Measurements from ENCODE around the gene PTPRM.
"Not testable (repeated sequence)": the region's sequence is repeated elsewhere in the genome, so short reads cannot be mapped to it uniquely, and the experiment has no call there.

The PTPRM gene

DNA sequence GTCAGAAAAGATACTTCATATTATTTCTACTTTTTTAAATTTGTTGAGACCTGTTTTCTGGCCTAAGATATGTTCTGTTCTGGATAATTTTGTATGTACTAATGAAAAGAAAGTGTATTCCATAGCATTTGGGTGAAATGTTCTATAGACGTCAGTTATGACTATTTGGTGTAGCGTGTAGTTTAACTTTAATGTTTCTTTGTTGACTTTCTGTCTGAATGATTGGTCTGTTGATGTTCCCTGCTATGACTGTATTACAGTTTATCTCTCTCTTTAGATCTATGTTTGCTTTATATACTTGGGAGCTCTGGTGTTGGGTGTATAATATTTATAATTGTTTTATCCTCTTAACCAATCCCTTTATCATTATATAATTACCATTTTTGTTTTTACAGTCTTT, 352.4 kb downstream of the PTPRM start:
- DNase-seq, result no peak

DNA sequence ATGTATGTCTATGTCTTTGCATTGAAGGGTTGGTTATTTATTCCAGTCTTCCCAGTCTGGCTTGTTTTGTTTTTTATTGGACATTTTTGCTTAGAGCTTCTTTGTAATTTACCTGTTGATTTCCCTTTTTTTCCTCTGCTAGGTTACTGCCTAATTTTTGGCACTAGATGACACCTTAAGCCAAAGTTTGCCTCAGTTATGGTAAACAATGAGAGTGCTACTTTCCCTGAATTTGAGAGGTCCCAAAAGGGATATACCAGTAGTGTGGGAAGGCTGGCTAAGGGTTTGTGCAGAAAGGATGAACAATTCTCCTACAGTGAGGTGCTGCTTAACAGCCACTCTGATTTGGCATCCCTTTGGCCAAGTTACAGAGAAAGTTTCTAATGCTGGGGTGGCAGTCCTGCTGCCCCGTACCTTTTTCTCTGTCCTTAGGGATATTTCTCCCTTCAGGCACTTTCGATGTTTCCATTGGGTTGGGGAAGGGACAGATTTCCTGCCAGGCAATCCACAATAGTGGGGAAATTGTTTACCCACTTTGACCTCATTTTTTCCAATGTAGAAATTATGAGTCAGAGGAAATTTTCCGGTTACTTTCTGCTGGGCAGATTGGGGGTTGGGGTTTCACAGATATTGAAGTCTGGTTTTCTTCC, 354.9 kb downstream of the PTPRM start:
- no peak for DNase-seq

GRCh38 chr18:7923105-7923504, 356.0 kb downstream of the PTPRM start:
- no peak for DNase-seq

DNA sequence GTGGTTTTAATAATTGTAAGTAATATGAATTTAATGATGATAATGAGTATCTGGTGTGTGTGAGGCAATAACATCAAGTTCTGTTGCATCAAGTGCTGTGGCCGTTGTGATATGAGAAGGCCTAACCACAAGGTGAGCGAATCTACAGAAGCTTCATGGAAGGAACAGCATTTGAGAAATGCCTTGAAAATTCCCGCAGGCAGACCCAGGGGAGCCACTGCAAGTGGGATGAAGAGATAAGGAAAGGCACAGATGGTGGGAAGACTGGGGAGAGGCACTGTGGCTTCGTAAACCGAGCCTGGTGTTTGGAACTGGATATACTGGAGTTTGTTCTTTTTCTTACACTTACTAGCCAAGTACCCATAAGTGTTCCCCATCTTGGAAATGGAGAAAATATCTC, 357.5 kb downstream of the PTPRM start:
- no peak for DNase-seq

GRCh38 chr18:7926526-7926925, 359.4 kb downstream of the PTPRM start:
- DNase-seq, result no peak

GRCh38 chr18:7927119-7927518, 360.0 kb downstream of the PTPRM start:
- DNase-seq, result no peak

DNA sequence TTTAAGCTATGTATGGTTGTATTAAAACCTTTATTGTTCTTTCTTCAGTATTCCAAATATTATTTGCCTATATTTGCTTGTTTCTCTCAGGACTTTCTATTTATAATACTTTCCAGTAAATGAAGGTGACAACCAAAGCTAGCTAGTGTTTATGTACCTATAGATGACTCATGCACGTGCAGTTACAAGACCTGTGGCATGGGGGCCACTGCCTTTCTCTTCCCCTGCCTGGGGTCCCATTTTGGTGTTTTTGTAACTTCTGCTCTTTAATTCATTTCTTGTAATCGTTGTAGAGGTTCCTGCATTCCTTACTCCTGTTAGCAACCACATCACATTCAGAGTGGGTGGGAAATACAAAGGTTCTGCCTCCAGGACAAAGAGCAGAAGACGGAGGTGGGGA, 364.6 kb downstream of the PTPRM start:
- DNase-seq, result no peak

DNA sequence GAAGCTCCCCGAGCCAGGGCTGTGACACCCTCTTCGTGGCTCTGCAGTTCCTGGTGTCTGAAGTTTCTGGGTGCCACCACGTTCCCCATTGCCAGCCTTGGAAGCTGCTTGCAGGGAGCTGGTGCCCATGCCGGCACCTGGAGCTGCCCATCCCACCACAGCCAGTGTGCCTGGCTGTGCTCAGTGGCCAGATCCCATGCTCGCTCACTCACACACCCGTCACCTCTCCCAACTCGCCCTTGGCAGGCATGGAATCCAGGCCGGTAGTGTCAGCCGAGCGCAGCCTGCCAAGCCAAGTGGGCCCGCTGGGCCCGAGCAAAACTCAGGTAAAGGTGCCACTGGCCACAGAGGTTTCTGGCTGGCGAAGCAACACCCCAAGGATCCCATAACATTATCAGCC, 370.2 kb downstream of the PTPRM start:
- no peak for DNase-seq

DNA sequence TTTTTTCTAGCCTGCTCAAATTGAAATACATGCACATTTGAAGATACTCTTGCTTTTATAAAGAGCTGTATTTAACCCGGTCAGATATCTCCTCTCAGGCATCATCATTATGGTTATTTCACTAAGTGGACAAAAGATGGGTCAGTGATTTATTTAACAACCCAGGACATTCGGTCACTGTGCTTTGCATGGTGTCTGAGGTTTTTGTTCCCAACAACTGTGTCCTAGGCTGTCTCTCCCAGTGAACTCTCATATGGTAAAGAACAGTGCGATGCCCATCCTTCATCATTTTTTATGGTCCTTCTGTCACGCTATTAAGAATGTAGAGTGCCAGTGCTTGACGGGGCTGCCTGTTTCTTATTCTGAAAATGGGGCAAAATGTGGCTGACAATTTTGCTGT, 372.4 kb downstream of the PTPRM start:
- DNase-seq, result no peak

DNA sequence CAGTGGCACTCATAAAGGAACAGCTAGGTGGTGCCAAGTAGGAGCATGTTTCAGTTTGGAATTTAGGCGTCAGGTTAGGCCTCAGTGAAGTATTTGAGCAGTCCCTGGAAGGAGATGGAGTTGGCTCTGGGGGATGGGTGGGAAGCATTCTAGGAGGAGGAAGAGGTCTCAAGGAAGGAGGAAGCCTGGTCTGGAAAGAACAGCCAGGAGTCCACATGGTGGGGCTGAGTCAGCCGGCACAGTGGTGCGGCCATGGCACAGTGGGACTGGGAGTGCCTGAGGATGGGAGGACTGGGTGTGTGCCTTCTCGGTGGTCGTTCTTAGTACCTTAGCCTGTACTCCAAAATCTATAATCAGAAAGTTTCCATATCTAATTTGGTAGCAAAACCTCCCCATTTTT, 373.3 kb downstream of the PTPRM start:
- DNase-seq, result no peak

GRCh38 chr18:7940971-7941370, 373.9 kb downstream of the PTPRM start:
- no peak for DNase-seq

- DNase-seq, result no peak
Measured at GRCh38 chr18:7941533-7941932, 374.4 kb downstream of the PTPRM start.

DNA sequence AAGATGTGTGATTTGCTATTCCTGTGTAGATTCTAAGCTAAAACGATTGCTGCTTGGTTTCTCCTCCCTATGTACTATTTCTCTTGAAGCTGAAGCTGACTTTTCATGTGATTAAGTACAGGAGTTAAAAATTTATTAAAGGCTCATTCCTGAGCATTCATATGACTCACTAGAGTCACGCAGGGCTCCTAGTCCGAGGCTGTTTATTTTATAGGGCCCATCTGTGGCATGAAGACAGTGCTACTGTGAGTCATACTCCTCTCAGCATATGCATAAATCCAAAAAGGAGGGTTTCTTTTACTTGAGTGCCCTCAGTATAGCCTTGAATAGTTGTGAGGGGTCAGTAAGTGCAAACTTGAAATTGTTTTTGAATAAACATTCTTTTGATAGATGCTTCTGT, 378.8 kb downstream of the PTPRM start:
- no peak for DNase-seq

DNA sequence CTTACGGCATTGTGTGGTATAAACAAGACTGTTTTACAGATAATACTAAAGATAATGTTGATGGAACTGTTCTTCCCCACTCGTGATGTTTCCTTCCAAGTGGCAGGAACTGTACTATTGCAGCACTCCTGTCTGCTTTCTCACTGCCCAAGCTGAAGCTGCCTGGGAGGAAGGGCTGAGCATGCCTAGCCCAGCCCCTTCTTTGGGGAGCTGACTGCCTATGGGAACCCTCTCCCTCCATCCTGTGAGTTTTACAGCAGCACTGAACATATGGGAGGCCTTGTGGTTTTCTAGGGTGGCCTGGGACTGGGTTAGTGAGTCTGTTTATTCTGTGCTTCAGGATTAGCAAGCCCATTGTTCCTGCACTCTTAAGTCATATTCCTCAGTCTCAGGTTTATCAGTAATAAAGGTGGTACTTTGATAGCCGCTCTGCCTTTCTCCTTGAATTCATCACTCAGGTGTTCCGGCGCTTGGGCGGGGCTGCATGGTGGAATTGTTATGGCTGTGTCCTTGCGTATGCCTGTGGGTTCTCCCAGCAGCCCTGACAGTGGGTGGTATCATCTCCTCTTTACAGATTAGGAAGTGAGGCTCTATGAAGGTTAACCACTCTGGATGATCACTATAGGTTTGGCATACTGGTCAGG, 379.7 kb downstream of the PTPRM start:
- DNase-seq, result no peak

DNA sequence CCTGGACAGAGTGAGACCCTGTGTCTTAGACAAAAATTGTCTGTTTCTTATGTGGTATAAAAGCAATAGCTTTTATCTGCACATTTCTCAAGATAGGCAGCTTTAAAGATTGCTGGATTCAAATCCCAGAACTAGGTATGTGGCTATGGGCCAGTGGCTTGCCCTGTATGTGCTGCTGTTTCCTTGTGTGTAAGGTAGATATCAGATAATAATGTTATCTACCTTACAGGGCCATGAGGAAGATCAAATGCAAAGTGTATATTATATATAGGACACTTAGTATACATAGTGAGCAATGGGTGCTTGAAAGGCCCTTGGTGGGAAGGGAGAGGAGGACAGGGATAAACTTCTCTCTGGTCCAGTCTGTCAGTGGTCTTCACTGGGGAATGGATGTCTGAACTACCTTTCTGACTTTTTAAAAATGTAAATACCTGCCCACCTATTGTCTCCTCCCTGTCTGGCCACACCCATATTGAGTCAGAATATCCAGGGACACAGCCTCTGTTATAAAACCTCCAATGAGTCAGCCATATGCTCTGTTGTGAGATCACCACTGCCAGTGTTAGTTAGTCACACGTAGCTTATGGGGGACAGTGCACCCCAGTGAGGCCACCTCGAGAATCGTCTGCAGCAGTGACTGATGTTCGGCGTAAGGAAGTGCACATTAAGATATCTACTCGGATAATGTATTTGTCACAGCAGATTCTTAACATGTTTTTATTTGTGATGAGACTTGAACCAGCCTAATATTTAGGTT, 383.4 kb downstream of the PTPRM start:
- no peak for DNase-seq

- DNase-seq, result no peak
Measured at GRCh38 chr18:7953095-7953958, 386.2 kb downstream of the PTPRM start.

GRCh38 chr18:7954238-7954637, 387.1 kb downstream of the PTPRM start:
- no peak for DNase-seq

DNA sequence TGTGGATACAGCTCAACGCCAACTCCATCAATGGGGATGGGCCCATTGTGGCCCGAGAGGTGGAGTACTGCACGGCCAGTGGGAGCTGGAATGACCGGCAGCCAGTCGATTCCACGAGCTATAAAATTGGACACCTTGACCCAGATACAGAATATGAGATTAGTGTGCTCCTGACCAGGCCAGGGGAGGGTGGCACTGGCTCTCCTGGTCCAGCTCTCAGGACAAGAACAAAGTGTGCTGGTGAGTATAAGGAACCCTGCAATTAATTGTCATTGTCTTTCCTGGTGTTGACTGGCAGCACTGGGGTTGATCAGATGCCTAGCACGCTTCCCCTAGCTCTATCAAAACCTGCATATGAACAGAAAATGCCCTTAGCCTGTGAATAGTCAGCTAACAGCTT, 388.1 kb downstream of the PTPRM start:
- DNase-seq, result no peak

- no peak for DNase-seq
Measured at GRCh38 chr18:7957297-7957696, 390.2 kb downstream of the PTPRM start.

DNA sequence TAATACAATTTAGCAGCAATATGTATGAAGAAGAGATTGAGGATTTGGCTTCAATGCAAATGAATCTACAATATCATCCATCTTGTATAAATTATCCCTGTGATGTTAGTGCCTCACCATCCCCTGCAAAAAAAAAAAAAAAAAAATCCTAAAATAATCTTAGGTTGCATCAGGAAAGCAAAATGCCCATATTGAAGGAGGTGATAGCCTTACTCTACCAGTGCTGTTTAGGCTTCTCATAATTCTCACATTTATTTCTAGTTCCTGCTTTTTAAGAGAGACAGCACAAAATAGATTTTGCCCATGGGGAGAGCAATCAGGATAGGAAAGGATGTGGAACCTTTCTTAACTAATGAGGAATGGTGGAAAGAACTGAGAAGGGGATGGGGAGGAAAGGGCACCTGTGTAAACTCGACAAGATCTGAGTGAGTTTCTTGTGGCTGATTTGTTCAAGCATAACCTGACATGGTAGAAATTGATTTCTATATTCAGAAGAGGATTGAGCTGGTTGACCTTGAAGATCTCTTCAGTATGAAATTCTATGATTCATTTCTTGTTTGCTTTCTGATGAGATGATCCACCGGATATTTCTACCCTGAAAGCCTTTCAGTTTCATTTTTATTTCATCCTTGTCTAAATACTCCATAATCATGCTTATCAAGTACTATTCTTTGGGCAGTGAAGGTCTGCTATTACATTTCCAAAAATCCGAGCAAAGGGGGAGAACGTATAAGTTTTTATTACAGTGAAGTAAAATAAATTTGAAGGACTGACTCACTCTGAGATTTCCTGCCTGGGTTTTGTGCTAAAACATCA, 391.2 kb downstream of the PTPRM start:
- DNase-seq, result no peak

DNA sequence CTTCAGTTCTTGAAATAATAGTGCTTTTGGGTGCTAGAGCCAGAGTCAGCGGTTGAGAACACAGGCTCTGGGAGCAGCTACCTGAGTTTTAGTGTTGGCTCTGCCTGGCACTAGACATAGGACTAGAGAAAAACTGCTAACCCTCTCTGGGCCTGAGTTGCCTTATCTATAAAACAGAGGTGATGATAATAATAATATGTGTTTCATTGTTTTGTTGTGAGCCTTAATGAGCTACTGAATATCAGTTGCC, 391.7 kb downstream of the PTPRM start:
- no peak for DNase-seq

DNA sequence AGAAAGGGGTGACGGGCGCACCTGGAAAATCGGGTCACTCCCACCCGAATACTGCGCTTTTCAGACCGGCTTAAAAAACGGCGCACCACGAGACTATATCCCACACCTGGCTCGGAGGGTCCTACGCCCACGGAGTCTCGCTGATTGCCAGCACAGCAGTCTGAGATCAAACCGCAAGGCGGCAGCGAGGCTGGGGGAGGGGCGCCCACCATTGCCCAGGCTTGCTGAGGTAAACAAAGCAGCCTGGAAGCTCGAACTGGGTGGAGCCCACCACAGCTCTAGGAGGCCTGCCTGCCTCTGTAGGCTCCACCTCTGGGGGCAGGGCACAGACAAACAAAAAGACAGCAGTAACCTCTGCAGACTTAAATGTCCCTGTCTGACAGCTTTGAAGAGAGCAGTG, 399.6 kb downstream of the PTPRM start:
- DNase-seq, result not testable (repeated sequence)

Measured in SIG-M5 (cell line).